NB4 (cell line): ENCODE data around the gene PCDHGA1.

ENCODE experiments used
- DNase-seq: peaks from one replicate; pipeline ENCODE4 v3.0.0; 2010; ENCODE audit warnings: low read depth
- H3K4me3 ChIP-seq: one replicate; pipeline ENCODE4 v1.5.1; 2011; ENCODE audit warnings: mild to moderate bottlenecking, low read depth, low read length, moderate library complexity
- MYC ChIP-seq: IDR thresholded peaks from 2 replicates; pipeline ENCODE4 v1.6.1; 2011; ENCODE audit warnings: low read depth, low read length
- POLR2A ChIP-seq: IDR thresholded peaks from 2 replicates; pipeline ENCODE4 v1.6.1; 2011; ENCODE audit warnings: mild to moderate bottlenecking; ENCODE audit not compliant: insufficient read length; ENCODE audit errors: extremely low read depth
- TF ChIP-seq, protein P1 (sequence below): IDR thresholded peaks from one replicate; pipeline ENCODE4 v1.5.1; 2012; ENCODE audit warnings: low read depth, low read length
- TF ChIP-seq, protein P2 (sequence below): IDR thresholded peaks from 2 replicates; pipeline ENCODE4 v1.6.1; 2011; ENCODE audit warnings: low read depth, low read length

The PCDHGA1 gene

DNA sequence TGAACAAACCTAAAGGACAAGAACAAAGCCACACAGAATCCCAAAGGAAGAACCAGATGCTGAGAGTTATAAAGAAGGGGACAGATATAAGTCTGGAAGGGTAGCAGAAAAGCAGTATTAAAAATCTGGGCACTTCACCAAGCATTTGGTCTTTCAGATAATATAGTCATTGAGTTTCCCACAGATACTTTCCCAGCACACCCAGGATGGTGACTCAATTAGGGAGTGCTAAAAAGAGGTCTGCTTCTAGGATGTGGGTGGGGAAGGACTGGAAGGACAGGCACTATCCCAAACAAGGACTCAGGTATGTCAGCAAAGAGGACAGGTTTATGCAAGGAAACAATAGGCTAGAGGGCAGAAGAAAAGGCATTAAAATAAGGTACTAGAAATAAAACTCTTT lies 229.1 kb downstream of the PCDHGA1 start:
- no peak for DNase-seq
- TF ChIP-seq, protein P1, sequence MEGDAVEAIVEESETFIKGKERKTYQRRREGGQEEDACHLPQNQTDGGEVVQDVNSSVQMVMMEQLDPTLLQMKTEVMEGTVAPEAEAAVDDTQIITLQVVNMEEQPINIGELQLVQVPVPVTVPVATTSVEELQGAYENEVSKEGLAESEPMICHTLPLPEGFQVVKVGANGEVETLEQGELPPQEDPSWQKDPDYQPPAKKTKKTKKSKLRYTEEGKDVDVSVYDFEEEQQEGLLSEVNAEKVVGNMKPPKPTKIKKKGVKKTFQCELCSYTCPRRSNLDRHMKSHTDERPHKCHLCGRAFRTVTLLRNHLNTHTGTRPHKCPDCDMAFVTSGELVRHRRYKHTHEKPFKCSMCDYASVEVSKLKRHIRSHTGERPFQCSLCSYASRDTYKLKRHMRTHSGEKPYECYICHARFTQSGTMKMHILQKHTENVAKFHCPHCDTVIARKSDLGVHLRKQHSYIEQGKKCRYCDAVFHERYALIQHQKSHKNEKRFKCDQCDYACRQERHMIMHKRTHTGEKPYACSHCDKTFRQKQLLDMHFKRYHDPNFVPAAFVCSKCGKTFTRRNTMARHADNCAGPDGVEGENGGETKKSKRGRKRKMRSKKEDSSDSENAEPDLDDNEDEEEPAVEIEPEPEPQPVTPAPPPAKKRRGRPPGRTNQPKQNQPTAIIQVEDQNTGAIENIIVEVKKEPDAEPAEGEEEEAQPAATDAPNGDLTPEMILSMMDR, result no peak
- TF ChIP-seq, protein P2, sequence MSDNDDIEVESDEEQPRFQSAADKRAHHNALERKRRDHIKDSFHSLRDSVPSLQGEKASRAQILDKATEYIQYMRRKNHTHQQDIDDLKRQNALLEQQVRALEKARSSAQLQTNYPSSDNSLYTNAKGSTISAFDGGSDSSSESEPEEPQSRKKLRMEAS, result no peak
- TF ChIP-seq POLR2A, result no peak
- no peak for TF ChIP-seq MYC

DNA sequence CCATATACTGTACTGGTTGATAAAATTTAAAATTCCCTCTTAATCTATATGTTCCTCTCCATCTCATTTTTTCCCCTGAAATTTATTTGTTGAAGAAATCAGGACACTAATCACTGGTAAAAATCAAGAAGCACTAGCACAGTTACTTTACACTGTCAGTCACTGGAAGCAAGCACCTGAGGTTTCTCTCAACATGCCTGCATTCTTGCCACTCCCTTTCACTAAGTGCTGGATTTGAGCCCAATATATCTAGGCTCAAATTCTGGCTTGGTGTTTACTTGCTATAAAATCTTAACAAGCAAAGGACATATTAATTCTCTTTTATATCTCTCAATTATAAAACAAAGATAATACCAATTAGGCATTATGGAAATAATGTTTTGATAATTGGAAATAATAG lies 229.8 kb downstream of the PCDHGA1 start:
- TF ChIP-seq, protein P1, result no peak
- TF ChIP-seq POLR2A (no peak), MYC (no peak)
- TF ChIP-seq, protein P2, result no peak
- DNase-seq, result no peak
- H3K4me3 ChIP-seq, result no peak overlapping the region

More for the DNA sequence above, 229.1 kb downstream of the PCDHGA1 start:
- no peak overlapping the region for H3K4me3 ChIP-seq

DNA sequence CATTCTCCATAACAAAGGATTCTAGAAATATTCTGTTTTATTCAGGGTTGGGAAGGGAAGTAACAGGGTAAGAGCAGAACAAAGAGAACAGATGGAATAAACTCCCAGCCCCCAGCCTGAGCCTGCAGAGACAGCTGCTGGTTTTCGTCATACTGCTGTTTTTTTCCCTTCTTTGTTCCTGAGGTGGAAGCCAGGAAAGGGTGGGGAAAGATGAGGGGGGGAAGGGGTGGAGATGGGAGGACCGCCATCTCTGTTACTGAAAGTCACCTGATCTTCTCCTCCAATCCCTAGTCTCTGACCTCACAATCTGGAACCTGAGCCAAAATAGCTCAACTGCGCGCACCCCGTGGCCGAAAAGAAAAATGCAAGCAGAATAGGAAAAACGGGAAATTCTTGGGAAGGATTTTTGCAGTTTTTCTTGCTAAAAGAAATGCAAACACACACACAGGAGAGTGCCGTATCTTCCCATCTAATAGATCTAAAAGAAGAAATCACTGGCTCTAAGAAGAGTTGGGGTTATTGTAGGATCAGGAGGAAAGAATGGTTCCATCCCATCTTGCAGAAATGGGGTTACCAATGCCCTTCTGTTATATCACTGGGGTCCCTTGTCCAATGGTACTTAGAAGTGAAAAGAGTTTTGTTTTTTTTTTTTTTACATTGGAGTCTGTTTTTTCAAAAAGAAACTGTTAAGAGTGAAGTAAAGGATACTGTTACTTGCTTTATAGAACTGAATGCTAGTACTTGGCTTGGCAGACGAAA lies 230.6 kb downstream of the PCDHGA1 start:
- H3K4me3 ChIP-seq, result no peak overlapping the region
- no peak for TF ChIP-seq MYC
- TF ChIP-seq POLR2A, result no peak
- TF ChIP-seq, protein P2, result no peak
- TF ChIP-seq, protein P1, result no peak
- DNase-seq, result no peak
